GM08714 (cell line): ENCODE results near the gene PRKCD.

ENCODE experiments used
- H3K4me3 ChIP-seq: fragments of 200-500 bp; sonication (Bioruptor generic); 2 replicates; pipeline ENCODE4 v1.5.1; 2014; ENCODE audit warnings: mild to moderate bottlenecking, low read length, inconsistent platforms
- ZNF274 ChIP-seq: IDR thresholded peaks from 2 replicates; pipeline ENCODE4 v1.6.1; 2012; ENCODE audit warnings: mild to moderate bottlenecking, low read depth, low read length

Gene PRKCD

GRCh38 chr3:53130179-53131061 lies 30.6 kb upstream of the PRKCD start, which contains the start of gene RFT1:
Gene RFT1 (minus strand): TSS chr3:53130435. CDS start chr3:53130400, 35 bp downstream.
- H3K4me3 ChIP-seq: peak within 1 kb of the TSS; percentile 96
- no peak for TF ChIP-seq ZNF274

GRCh38 chr3:53131096-53131495 lies 29.9 kb upstream of the PRKCD start:
- no peak for TF ChIP-seq ZNF274
- peak overlapping the region; percentile 96; the same call in 1 of the 2 replicates for H3K4me3 ChIP-seq

- H3K4me3 ChIP-seq: no peak overlapping the region
- TF ChIP-seq ZNF274: no peak
These were observed 28.7 kb upstream of the PRKCD start for GRCh38 chr3:53132347-53132746.

GRCh38 chr3:53134631-53135232 lies 26.3 kb upstream of the PRKCD start:
- no peak overlapping the region for H3K4me3 ChIP-seq
- no peak for TF ChIP-seq ZNF274

GRCh38 chr3:53137221-53137620 lies 23.8 kb upstream of the PRKCD start:
- TF ChIP-seq ZNF274: no peak
- H3K4me3 ChIP-seq: no peak overlapping the region

GRCh38 chr3:53137835-53138446 lies 23.1 kb upstream of the PRKCD start:
- no peak overlapping the region for H3K4me3 ChIP-seq
- TF ChIP-seq ZNF274: no peak

- TF ChIP-seq ZNF274: no peak
- no peak overlapping the region for H3K4me3 ChIP-seq
These were observed 20.8 kb upstream of the PRKCD start for GRCh38 chr3:53139906-53140846.

GRCh38 chr3:53140847-53141845 lies 19.9 kb upstream of the PRKCD start:
- TF ChIP-seq ZNF274: no peak
- H3K4me3 ChIP-seq: no peak overlapping the region

- H3K4me3 ChIP-seq: no peak overlapping the region
- no peak for TF ChIP-seq ZNF274
These were observed 18.0 kb upstream of the PRKCD start for GRCh38 chr3:53142986-53143385.

GRCh38 chr3:53144446-53144845 lies 16.6 kb upstream of the PRKCD start:
- H3K4me3 ChIP-seq: no peak overlapping the region
- no peak for TF ChIP-seq ZNF274

GRCh38 chr3:53144862-53145712 lies 15.9 kb upstream of the PRKCD start:
- H3K4me3 ChIP-seq: no peak overlapping the region
- TF ChIP-seq ZNF274: no peak

- H3K4me3 ChIP-seq: no peak overlapping the region
- no peak for TF ChIP-seq ZNF274
These were observed 15.3 kb upstream of the PRKCD start for GRCh38 chr3:53145713-53146080.
